Osteoblast (primary cell): ENCODE results near the gene CSMD2. TPM values are rescaled to one million over a fixed set of nuclear protein-coding genes. Genes with fewer than 3 reads are reported as not detected.

Experiments
- DNase-seq: peaks from one replicate; pipeline ENCODE4 v3.0.0; 2011; ENCODE audit warnings: low spot score, mixed read lengths; ENCODE audit not compliant: insufficient read length; ENCODE audit errors: missing footprints
- H2AFZ ChIP-seq: 2 replicates; pipeline ENCODE4 v1.6.0; 2011; ENCODE audit warnings: mild to moderate bottlenecking, low read length
- H3K27ac ChIP-seq: 2 replicates; pipeline ENCODE4 v1.5.1; 2011; ENCODE audit warnings: mild to moderate bottlenecking, low read depth, low read length, moderate library complexity
- H3K27me3 ChIP-seq: 2 replicates; pipeline ENCODE4 v1.6.0; 2012; ENCODE audit warnings: mild to moderate bottlenecking, control low read depth, inconsistent platforms, low read length, moderate library complexity; ENCODE audit not compliant: insufficient read depth
- H3K36me3 ChIP-seq: 2 replicates; pipeline ENCODE4 v1.5.1; 2011; ENCODE audit warnings: mild to moderate bottlenecking, low read length, control low read depth, moderate library complexity; ENCODE audit not compliant: insufficient read depth
- H3K4me1 ChIP-seq: 2 replicates; pipeline ENCODE4 v1.5.1; 2011; ENCODE audit warnings: mild to moderate bottlenecking, low read length, control low read depth, moderate library complexity; ENCODE audit not compliant: insufficient read depth
- H3K4me2 ChIP-seq: 2 replicates; pipeline ENCODE4 v1.6.0; 2011; ENCODE audit warnings: mild to moderate bottlenecking, low read length; ENCODE audit not compliant: insufficient read depth
- H3K4me3 ChIP-seq: fragments of 200-600 bp; sonication (generic); 3 replicates; pipeline ENCODE4 v1.5.1; 2012; ENCODE audit warnings: mild to moderate bottlenecking, low read length, inconsistent platforms; ENCODE audit not compliant: insufficient read depth
- H3K79me2 ChIP-seq: 2 replicates; pipeline ENCODE4 v1.6.0; 2012; ENCODE audit warnings: mild to moderate bottlenecking, low read length, control low read depth, inconsistent platforms; ENCODE audit not compliant: insufficient read depth
- H3K9me3 ChIP-seq: 2 replicates; pipeline ENCODE4 v1.5.1; 2011; ENCODE audit warnings: low read depth, low read length, control low read depth
- H4K20me1 ChIP-seq: 2 replicates; pipeline ENCODE4 v1.6.0; 2012; ENCODE audit warnings: mild to moderate bottlenecking, low read length, control low read depth; ENCODE audit not compliant: insufficient read depth
- CTCF ChIP-seq: IDR thresholded peaks from 2 replicates; pipeline ENCODE4 v1.5.1; 2011; ENCODE audit warnings: mild to moderate bottlenecking, low read depth, low read length, moderate library complexity; ENCODE audit errors: extremely low read depth
- total RNA-seq: library from RNA; depleted of rRNA; stranded (reverse); fragments of >200 nt; gene quantifications from 2 replicates; pipeline ENCODE4 v1.2.3, GENCODE V29; 2012

The CSMD2 gene
- total RNA-seq, 1 donor = 0.36 TPM

GRCh38 chr1:33895396-33895795 lies 269.6 kb downstream of the CSMD2 start:
- no peaks in the 10 kb centered on the region for H3K79me2 ChIP-seq
- H3K27me3 ChIP-seq = no peaks in the 10 kb centered on the region
- no peak for DNase-seq
- no peaks in the 10 kb centered on the region for H3K4me1 ChIP-seq
- no peaks in the 10 kb centered on the region for H4K20me1 ChIP-seq
- H3K4me2 ChIP-seq = no peak overlapping the region
- no peaks in the 10 kb centered on the region for H3K36me3 ChIP-seq
- no peak overlapping the region for H2AFZ ChIP-seq
- peaks cover 2% of the 10 kb centered on the region for H3K9me3 ChIP-seq
- no peak overlapping the region for H3K27ac ChIP-seq
- H3K4me3 ChIP-seq = no peak overlapping the region
- TF ChIP-seq CTCF = no peak

GRCh38 chr1:33893147-33893830 lies 271.7 kb downstream of the CSMD2 start:
- H3K4me2 ChIP-seq = no peak overlapping the region
- no peak for TF ChIP-seq CTCF
- H3K36me3 ChIP-seq = no peaks in the 10 kb centered on the region
- H2AFZ ChIP-seq = no peak overlapping the region
- no peaks in the 10 kb centered on the region for H3K4me1 ChIP-seq
- no peaks in the 10 kb centered on the region for H3K79me2 ChIP-seq
- H3K9me3 ChIP-seq = no peaks in the 10 kb centered on the region
- H3K27me3 ChIP-seq = no peaks in the 10 kb centered on the region
- no peak overlapping the region for H3K27ac ChIP-seq
- no peak overlapping the region for H3K4me3 ChIP-seq
- no peak for DNase-seq
- no peaks in the 10 kb centered on the region for H4K20me1 ChIP-seq

GRCh38 chr1:33886496-33886895 lies 278.5 kb downstream of the CSMD2 start:
- Histone ChIP-seq H3K36me3 (no peaks in the 10 kb centered on the region), H3K27me3 (no peaks in the 10 kb centered on the region), H4K20me1 (no peaks in the 10 kb centered on the region), H3K27ac (no peak overlapping the region), H3K4me1 (no peaks in the 10 kb centered on the region), H3K9me3 (no peaks in the 10 kb centered on the region), H3K4me2 (no peak overlapping the region), H3K79me2 (no peaks in the 10 kb centered on the region), H2AFZ (no peak overlapping the region), H3K4me3 (no peak overlapping the region)
- no peak for TF ChIP-seq CTCF
- DNase-seq = no peak

GRCh38 chr1:33880305-33880704 lies 284.7 kb downstream of the CSMD2 start:
- no peak overlapping the region for H3K4me3 ChIP-seq
- no peaks in the 10 kb centered on the region for H3K4me1 ChIP-seq
- no peaks in the 10 kb centered on the region for H3K79me2 ChIP-seq
- no peaks in the 10 kb centered on the region for H3K27me3 ChIP-seq
- H4K20me1 ChIP-seq = no peaks in the 10 kb centered on the region
- DNase-seq = no peak
- H3K27ac ChIP-seq = no peak overlapping the region
- H3K9me3 ChIP-seq = no peaks in the 10 kb centered on the region
- no peak overlapping the region for H3K4me2 ChIP-seq
- no peak overlapping the region for H2AFZ ChIP-seq
- H3K36me3 ChIP-seq = no peaks in the 10 kb centered on the region
- no peak for TF ChIP-seq CTCF
